CD4-positive, alpha-beta T cell treated with Interleukin-12 subunit alpha and Interleukin-12 subunit beta, for 1 hour (primary cell): ENCODE data around the gene CAPN10.
"Not testable (repeated sequence)": the region's sequence is repeated elsewhere in the genome, so short reads cannot be mapped to it uniquely, and the experiment has no call there.

Source experiments
- DNase-seq: peaks from one replicate; pipeline ENCODE4 v3.0.0-alpha.2; 2020

The CAPN10 gene

DNA sequence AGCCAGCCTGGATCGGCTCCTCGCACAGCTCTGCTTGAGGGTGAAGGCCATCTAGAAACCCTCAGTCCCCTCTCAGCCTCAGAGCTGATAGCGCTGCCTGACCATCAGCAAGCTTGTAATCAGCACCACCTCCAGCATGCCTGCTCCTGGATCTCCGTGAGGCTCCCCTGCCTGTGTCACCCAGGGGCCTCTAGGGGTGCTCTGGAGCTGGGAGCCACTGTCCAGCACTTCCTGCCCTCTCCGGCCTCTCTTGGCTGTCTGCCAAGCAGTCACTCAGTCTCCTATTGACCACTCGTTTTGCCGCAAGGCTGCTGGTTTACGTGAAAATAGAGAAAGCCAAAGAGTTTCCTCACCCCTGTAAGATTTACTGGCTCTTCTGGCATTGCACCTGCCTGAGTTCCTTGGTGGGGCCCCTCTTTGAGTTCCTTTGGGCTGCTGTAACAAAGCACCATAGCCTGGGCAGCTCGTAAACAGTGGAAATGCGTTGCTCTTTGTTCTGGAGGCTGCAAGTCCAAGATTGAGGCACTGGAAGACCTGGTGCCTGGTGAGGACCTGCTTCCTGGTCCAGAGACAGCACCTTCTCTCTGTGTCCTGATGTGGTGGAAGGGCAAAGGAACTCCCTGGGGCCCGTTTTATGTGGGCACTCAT, 17.9 kb downstream of the CAPN10 start:
- DNase-seq = no peak

- no peak for DNase-seq
These were observed 18.6 kb downstream of the CAPN10 start for GRCh38 chr2:240604939-240605716.

GRCh38 chr2:240605867-240606743, 19.6 kb downstream of the CAPN10 start:
- no peak for DNase-seq

DNA sequence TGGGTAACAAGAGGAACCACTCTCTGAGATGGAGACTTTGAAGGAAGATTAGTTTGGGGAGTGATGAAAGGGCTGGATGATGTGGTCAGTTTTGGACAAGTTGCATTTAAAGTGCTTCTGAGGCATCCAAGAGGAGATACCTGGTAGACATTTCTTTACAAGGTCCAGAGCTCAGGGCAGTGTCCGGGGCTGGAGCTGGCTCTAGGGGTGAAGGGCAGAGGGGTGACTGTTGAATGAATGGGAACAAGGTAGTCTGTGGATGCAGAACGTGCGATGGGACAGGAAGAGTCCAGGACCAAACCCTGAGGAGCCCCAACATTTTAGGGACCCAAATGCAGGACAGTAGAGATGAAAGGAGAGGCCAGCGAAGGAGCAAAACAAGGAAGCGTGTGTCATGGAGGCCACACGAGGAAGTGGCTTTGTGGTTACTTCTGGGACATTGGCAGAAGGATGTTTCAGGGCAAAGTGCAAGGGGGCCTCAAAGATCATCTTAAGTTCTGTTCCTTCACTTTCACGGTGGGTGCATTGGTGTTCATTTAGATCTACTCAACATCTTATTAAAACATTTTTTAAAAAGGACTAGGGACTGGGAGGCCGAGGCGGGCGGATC, 25.2 kb downstream of the CAPN10 start:
- DNase-seq = no peak

DNA sequence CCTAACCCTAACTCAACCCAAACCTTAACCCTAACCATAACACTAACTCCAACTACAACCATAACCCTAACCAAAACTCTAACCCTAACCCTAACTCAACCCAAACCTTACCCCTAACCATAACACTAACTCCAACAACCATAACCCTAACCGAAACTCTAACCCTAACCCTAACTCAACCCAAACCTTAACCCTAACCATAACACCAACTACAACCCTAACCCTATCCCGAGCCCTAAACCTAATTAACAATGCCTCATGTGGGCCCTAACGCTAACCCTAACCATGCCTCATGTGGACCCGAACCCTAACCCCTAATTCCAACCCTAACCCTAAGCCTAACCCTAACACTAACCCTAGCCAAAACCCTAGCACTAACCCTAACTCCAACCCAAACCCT, 27.2 kb downstream of the CAPN10 start:
- DNase-seq = no peak

- DNase-seq = no peak
These were observed 27.9 kb downstream of the CAPN10 start for GRCh38 chr2:240614391-240614790.

DNA sequence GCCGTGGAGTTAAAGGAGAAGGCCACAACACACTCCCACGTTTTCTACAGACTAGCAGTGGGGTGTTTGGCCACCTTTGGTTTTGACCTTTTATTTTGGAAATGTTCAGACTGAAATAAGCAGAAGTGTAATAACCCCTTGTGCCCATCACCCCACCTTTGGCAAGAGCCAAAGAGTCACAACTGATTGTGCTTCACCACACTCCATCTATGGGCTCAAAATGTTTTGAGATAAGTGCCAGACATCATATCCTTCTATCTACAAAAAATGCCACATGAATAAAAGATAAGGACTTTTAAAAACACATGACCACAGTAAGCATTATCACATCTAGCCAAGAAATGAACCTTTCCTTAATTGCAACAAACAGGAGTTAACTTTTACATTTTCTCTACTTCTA, 28.9 kb downstream of the CAPN10 start:
- no peak for DNase-seq

DNA sequence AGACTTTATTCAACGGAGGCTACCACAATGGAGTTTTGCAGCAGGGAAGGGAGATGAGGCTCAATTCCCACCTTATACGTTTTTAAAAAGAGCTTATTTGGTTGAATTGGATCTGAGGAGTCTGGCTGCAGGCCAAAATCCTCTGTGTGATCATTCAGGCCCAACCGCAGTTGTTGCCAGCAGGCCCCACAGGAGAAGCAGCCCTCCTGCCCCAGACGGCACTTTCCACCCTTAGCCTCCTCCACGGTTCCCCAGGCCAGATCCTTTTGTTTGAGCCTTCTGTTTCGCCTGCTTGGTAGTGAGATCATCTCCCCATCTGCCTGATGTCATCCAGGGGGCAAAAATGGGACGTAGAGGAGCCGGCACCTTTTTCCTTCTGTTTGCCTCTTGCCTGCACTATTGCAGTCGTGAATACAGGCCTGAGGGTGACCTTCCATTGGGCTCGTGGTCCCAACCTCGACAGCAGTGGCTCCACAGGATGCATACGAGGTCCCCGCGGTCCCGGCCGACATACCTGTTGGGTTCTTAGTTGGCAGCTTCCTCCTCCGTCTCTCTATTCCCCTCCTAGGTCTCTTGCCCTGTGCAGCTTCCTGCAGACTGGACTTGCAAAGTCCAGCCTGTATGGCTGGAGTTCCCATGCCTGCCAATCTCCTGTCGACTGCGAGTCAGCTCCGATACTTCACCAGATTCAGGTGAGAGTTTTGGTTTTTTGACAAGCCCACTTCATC, 29.4 kb downstream of the CAPN10 start:
- no peak for DNase-seq

DNA sequence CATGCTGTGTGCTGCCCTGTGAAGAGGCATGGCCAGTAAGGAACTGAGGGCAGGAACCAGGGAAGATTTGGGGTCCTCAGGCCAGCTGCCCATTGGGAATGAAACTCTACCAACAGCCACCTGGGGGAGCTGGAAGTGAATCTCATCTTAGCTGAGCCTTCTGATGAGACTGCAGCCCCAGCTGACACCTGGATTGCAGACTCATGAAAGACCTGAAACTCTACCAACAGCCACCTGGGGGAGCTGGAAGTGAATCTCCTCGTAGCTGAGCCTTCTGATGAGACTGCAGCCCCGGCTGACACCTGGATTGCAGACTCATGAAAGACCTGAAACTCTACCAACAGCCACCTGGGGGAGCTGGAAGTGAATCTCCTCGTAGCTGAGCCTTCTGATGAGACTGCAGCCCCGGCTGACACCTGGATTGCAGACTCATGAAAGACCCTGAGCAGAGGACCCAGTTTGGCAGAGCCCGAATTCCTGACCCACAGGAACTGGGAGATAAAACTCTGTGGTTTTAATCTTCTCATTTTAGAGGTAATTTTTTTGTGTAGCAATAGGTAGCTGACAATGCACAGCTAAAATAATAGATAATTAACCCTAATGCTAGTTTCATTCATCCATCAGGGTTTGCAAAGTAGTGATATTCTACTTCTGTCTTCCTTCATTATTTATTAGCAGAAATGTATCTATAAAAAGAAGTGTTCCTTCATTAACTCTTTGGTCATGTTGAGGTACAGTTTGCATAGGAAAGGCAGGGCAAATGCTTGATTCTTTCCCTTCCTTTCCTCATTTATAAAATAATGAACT, 30.5 kb downstream of the CAPN10 start:
- not testable (repeated sequence) for DNase-seq

GRCh38 chr2:240618776-240619175, 32.2 kb downstream of the CAPN10 start:
- DNase-seq = no peak

- DNase-seq = no peak
These were observed 33.1 kb downstream of the CAPN10 start for GRCh38 chr2:240619506-240620148.

GRCh38 chr2:240620149-240620731, 33.7 kb downstream of the CAPN10 start:
- no peak for DNase-seq

- no peak for DNase-seq
These were observed 34.3 kb downstream of the CAPN10 start for GRCh38 chr2:240620859-240621258.

DNA sequence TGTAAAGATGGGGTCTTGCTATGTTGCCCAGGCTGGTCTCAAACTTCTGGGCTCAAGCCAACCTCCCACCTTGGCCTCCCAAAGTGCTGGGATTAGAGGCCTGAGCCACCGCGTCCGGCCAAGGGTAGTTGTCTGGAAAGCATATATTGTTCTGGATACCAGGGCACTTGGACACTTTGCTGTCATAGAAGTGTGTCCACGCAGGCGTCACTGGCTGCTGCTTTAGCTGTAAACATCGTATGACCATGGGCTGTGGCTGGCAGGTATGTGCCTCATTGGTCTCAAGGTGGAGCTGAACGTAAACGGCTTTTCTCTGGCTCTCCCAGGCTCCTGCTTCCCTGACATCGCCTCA, 35.5 kb downstream of the CAPN10 start:
- no peak for DNase-seq

GRCh38 chr2:240622531-240623235, 36.1 kb downstream of the CAPN10 start:
- peak; percentile 59 for DNase-seq

DNA sequence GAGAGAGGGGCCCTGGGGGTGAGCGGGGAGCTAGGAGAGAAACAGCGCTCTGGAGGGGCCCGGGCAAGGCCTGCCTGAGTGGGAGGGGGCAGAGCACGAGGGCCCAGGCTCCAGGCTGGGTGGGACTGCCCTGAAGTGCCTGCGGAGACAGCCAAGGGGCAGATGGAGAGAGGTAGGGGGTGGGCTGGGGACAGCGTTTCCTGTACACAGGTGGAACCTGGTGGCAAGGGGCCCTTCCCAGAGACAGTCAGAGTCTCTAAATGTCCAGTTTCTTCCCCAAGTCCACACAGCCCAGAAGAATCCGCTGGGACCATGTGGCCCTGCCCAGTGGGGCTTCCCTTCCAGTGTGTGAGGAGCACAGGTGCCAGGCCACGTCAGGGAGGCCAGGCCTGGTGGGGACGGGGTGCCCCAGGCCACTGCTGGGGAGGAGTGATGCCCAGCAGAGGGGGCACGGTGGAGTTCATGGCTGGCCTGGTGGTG, 37.0 kb downstream of the CAPN10 start:
- no peak for DNase-seq

- DNase-seq = no peak
These were observed 37.7 kb downstream of the CAPN10 start for GRCh38 chr2:240624011-240624949.

- DNase-seq = peak; percentile 88
These were observed 38.6 kb downstream of the CAPN10 start, which contains the start of gene GPR35 for GRCh38 chr2:240624950-240625621. Gene GPR35 (plus strand): TSS chr2:240625480. CDS start chr2:240629953, 4,473 bp downstream.
